Small intestine (tissue), 7 donors: ENCODE data around the gene DST. TPM values are rescaled to one million over a fixed set of nuclear protein-coding genes. Genes with fewer than 3 reads are reported as not detected.
A peak's percentile ranks its signal among the peaks of the same experiment; 100 is the strongest.

ENCODE experiments used
- DNase-seq, 2 donors: peaks; one replicate each; pipeline versions ENCODE4 v3.0.0 to v3.0.0-alpha.2; 2013
- FAIRE-seq: peaks from 2 replicates; lab custom pipeline; 2012; peaks lifted over from hg19 to GRCh38; lab: Jason Lieb, UNC
- H3K27ac ChIP-seq, 3 donors: one replicate each; pipeline ENCODE4 v1.5.1; 2013; ENCODE audit warnings: low read length in 2 of 3, mild to moderate bottlenecking in 2 of 3, control low read depth in 1 of 3, inconsistent platforms in 1 of 3, low read depth in 1 of 3, moderate library complexity in 1 of 3
- H3K27me3 ChIP-seq, 3 donors: one replicate each; pipeline ENCODE4 v1.6.1; 2013; ENCODE audit warnings: low read length in 3 of 3, inconsistent platforms in 1 of 3; ENCODE audit not compliant: control insufficient read depth in 3 of 3, insufficient read depth in 3 of 3
- H3K36me3 ChIP-seq, 3 donors: one replicate each; pipeline ENCODE4 v1.6.1; 2013; ENCODE audit warnings: low read length in 3 of 3, inconsistent platforms in 1 of 3, low read depth in 1 of 3, mild to moderate bottlenecking in 1 of 3, moderate library complexity in 1 of 3; ENCODE audit not compliant: control insufficient read depth in 3 of 3, insufficient read depth in 2 of 3
- H3K4me1 ChIP-seq, 3 donors: one replicate each; pipeline ENCODE4 v1.6.1; 2013; ENCODE audit warnings: low read length in 2 of 3, inconsistent platforms in 1 of 3, low read depth in 1 of 3, mild to moderate bottlenecking in 1 of 3, moderate library complexity in 1 of 3; ENCODE audit not compliant: control insufficient read depth in 3 of 3, insufficient read depth in 2 of 3
- H3K4me3 ChIP-seq, 3 donors: one replicate each; pipeline ENCODE4 v1.5.1; 2013; ENCODE audit warnings: low read length in 3 of 3, control low read depth in 1 of 3, inconsistent platforms in 1 of 3, low read depth in 1 of 3, mild to moderate bottlenecking in 1 of 3, moderate library complexity in 1 of 3
- H3K9me3 ChIP-seq, 2 donors: one replicate each; pipeline ENCODE4 v1.6.1; 2013; ENCODE audit warnings: low read depth in 1 of 2, low read length in 1 of 2; ENCODE audit not compliant: control insufficient read depth in 2 of 2, insufficient read depth in 1 of 2
- WGBS, 3 donors: extraction: QIAGEN DNeasy Blood & Tissue Kit; methylation state at CpG; one replicate each; pipeline ENCODE4 v1.1.7; 2013; 5-methylcytosine and 5-hydroxymethylcytosine counted together
- polyA plus RNA-seq, 4 donors: library from polyadenylated mRNA; stranded (reverse) in 3 of 4; unstranded in 1 of 4; fragments of 200-250 nt in 3 of 4; fragments of 120-200 nt in 1 of 4; gene quantifications; one replicate each; pipeline versions ENCODE4 v1.2.1 to v1.2.3, GENCODE V29; 2013
- donor health status: healthy with polysubstance abuse.
- donor health status: control.
- donor health status: control.
- donor health status: Bipolar disorder and iron deficiency.
- donor health status: healthy.

DST gene
- polyA plus RNA-seq, 4 donors: 40.5 to 192 (median 78.2) TPM

DNA sequence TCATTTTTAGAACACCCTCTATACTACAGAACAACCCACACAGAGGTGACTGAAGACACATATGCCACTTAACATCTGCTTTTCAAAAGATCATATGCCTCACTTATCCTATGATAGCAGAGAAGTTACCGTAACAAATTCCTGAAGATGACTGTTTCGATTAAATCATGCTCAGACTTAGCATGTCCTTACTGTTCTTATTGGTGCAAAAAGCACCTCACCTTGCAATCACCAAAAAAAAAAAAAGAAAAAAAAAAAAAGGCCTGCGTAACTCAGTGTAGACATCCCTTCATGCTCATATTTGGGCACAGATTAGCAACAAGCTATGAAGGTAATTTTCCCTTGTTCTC, 17.7 kb upstream of the DST start:
- H3K27ac ChIP-seq: no peak overlapping the region
- FAIRE-seq: no peak

DNA sequence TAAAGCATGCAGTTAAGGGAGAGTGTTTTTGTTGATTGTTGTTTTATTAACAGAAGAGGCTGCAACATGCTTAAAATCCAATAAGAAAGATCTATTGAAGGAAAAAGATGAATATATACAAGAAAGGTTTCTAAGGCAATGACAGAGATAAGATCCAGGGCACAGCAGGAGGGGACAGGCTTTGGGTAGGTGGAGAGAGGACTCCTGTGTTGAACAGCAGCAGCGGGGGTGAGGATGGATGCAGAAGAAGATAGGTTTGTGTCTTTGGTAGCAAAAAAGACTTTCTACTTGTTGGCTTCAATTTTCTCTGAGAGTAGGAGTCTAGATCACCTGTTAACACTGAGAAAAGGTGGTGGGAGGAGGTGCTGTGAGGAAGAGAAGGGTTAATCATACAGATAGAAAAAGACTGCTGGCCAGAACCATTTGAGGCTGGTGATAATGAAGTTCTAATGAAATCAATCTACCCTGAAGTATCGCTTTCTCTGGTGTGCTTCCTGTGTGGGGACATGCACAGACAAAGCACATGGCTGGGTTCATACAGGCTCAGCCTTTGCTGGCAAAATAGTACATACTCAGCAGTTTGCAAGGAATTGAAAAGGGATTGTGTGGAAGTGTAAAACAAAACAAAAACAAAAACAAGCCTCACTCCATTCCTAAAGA, 17.2 kb upstream of the DST start:
- peaks cover 0 to 5% (median 2%) of the 10 kb centered on the region in 3 donors for H3K36me3 ChIP-seq
- FAIRE-seq (no peak), DNase-seq (no peak)
- H3K9me3 ChIP-seq: no peaks in the 10 kb centered on the region
- H3K4me1 ChIP-seq: peaks cover 4 to 40% (median 8%) of the 10 kb centered on the region in 3 donors
- no peak overlapping the region for H3K27ac ChIP-seq
- no peak overlapping the region for H3K4me3 ChIP-seq
- 82 to 86% (median 86%) methylated on average over 2 of the region's 2 CpGs for whole genome bisulfite sequencing, 3 donors
- no peaks in the 10 kb centered on the region for H3K27me3 ChIP-seq

More for the DNA sequence above, 17.7 kb upstream of the DST start:
- no peaks in the 10 kb centered on the region for H3K27me3 ChIP-seq
- peaks cover 4 to 40% (median 6%) of the 10 kb centered on the region in 3 donors for H3K4me1 ChIP-seq
- peaks cover 0 to 3% (median 2%) of the 10 kb centered on the region in 3 donors for H3K36me3 ChIP-seq
- 88 to 94% (median 91%) methylated on average over 3 of the region's 3 CpGs for WGBS, 3 donors
- no peak for DNase-seq
- H3K4me3 ChIP-seq: no peak overlapping the region
- H3K9me3 ChIP-seq: no peaks in the 10 kb centered on the region

- Histone ChIP-seq H3K27ac (peak overlapping the region in 1 of 3 donors; percentile 58), H3K4me3 (no peak overlapping the region), H3K36me3 (peaks cover 0 to 7% (median 2%) of the 10 kb centered on the region in 3 donors), H3K4me1 (peaks cover 4 to 33% (median 8%) of the 10 kb centered on the region in 3 donors), H3K9me3 (no peaks in the 10 kb centered on the region), H3K27me3 (no peaks in the 10 kb centered on the region)
- WGBS, 3 donors: 88 to 90% (median 90%) methylated on average over 5 of the region's 5 CpGs
- FAIRE-seq (no peak), DNase-seq (peak in 1 of 2 donors; percentile 64)
Measured at GRCh38 chr6:56658326-56658725, 15.6 kb upstream of the DST start.

- no peaks in the 10 kb centered on the region for H3K27me3 ChIP-seq
- no peaks in the 10 kb centered on the region for H3K9me3 ChIP-seq
- 78 to 94% (median 87%) methylated on average over 3 of the region's 3 CpGs for WGBS, 3 donors
- H3K36me3 ChIP-seq: peaks cover 0 to 4% (median 2%) of the 10 kb centered on the region in 3 donors
- H3K4me1 ChIP-seq: peaks cover 4 to 29% (median 8%) of the 10 kb centered on the region in 3 donors
- FAIRE-seq (no peak), DNase-seq (no peak)
- H3K4me3 ChIP-seq: no peak overlapping the region
- H3K27ac ChIP-seq: no peak overlapping the region
Measured at GRCh38 chr6:56657354-56657753, 14.7 kb upstream of the DST start.

GRCh38 chr6:56656466-56656865, 13.8 kb upstream of the DST start:
- H3K36me3 ChIP-seq: peaks cover 0 to 4% (median 2%) of the 10 kb centered on the region in 3 donors
- H3K27me3 ChIP-seq: no peaks in the 10 kb centered on the region
- H3K27ac ChIP-seq: peak overlapping the region in 1 of 3 donors; percentile 40
- peaks cover 4 to 34% (median 8%) of the 10 kb centered on the region in 3 donors for H3K4me1 ChIP-seq
- DNase-seq: peak in 1 of 2 donors; percentile 7
- H3K9me3 ChIP-seq: no peaks in the 10 kb centered on the region
- FAIRE-seq: no peak
- no peak overlapping the region for H3K4me3 ChIP-seq

DNA sequence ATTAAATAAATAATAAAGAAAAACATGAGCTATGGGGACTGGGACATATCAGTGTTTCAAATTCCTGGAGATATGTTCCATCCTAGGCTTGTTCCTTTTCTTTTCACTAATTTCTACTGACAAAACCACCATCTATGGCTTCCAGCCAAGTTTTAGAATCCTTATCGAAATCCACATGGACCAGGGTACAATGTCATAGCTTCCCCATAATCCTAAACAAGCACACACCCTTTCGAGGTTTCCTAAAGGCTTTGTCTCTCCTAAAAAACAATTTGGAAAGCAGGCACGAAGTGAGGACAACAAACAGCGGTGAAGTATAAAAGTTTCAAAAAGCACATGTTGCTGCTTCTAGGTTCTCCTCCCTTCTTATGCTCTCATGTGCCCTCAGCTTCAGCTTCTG, 13.3 kb upstream of the DST start:
- peak overlapping the region in 2 of 3 donors; percentile 17 to 40 for H3K27ac ChIP-seq
- H3K4me3 ChIP-seq: no peak overlapping the region
- no peak for FAIRE-seq
- no peaks in the 10 kb centered on the region for H3K9me3 ChIP-seq
- H3K27me3 ChIP-seq: no peaks in the 10 kb centered on the region
- WGBS, 3 donors: 10 to 47% (median 25%) methylated on average over 4 of the region's 4 CpGs
- DNase-seq: peak; percentile 42 to 52
- peaks cover 0 to 4% (median 2%) of the 10 kb centered on the region in 3 donors for H3K36me3 ChIP-seq
- H3K4me1 ChIP-seq: peaks cover 4 to 34% (median 8%) of the 10 kb centered on the region in 3 donors

GRCh38 chr6:56655249-56655648, 12.6 kb upstream of the DST start:
- DNase-seq: no peak
- H3K36me3 ChIP-seq: peaks cover 0 to 4% (median 2%) of the 10 kb centered on the region in 3 donors
- H3K9me3 ChIP-seq: no peaks in the 10 kb centered on the region
- no peaks in the 10 kb centered on the region for H3K27me3 ChIP-seq
- H3K4me3 ChIP-seq: no peak overlapping the region
- 65 to 77% (median 69%) methylated on average over 1 of the region's 1 CpG for WGBS, 3 donors
- FAIRE-seq: no peak
- H3K4me1 ChIP-seq: peaks cover 4 to 34% (median 8%) of the 10 kb centered on the region in 3 donors
- H3K27ac ChIP-seq: no peak overlapping the region

DNA sequence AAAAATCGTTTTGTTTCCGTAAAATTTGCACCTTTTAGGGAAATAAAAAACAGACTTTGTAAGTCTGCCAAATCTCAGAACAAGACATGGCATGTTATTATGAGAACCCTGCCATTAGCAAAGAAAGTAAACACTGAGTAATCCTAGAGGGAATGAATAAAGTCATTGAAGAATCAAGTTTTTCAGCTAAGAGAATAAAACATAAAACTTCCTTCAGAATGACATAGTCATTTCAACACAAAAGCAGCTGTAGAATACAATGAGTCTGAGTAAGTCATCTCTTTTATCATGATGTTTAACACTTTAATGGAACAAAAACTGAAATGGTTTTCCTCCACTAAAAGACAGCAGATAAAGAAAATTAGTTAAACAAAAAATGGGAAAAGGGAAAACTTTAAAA, 10.3 kb upstream of the DST start:
- FAIRE-seq: no peak
- Histone ChIP-seq H3K4me3 (no peak overlapping the region), H3K36me3 (peaks cover 0 to 6% (median 2%) of the 10 kb centered on the region in 3 donors), H3K4me1 (peaks cover 6 to 32% (median 10%) of the 10 kb centered on the region in 3 donors), H3K27ac (no peak overlapping the region), H3K9me3 (no peaks in the 10 kb centered on the region), H3K27me3 (no peaks in the 10 kb centered on the region)
- 10 to 32% (median 25%) methylated on average over 2 of the region's 2 CpGs for WGBS, 3 donors
- DNase-seq: no peak
